ENCODE measurements around the gene EFEMP1.

GRCh38 chr2:55839182-55839819 lies 84.3 kb downstream of the EFEMP1 start:
- no peak for TF ChIP-seq ZNF274 (IDR thresholded peaks at IDR 0.05; ENCODE audit: insufficient read depth, insufficient read length)
- TF ChIP-seq MXI1 (IDR thresholded peaks at IDR 0.05; ENCODE audit: low read depth, low read length) = no peak
- no peak for TF ChIP-seq CEBPB (IDR thresholded peaks at IDR 0.05; ENCODE audit: borderline replicate concordance in 1 of 2, low read depth in 2 of 2, low read length in 2 of 2)
- no peak for TF ChIP-seq PRDM15 (CRISPR knock-in tag; IDR thresholded peaks at IDR 0.05)
- TF ChIP-seq POLR2AphosphoS5 (IDR thresholded peaks at IDR 0.05; ENCODE audit: low read length) = no peak
- TF ChIP-seq ELK1 (IDR thresholded peaks at IDR 0.05; ENCODE audit: low read depth, low read length) = no peak
- TF ChIP-seq CTCF (IDR thresholded peaks at IDR 0.05 in 2 of 3, conservative IDR thresholded peaks at IDR 0.05 in 1 of 3; ENCODE audit: control insufficient read depth in 2 of 3, extremely low read depth in 1 of 3, insufficient read depth in 1 of 3, low read depth in 3 of 3, low read length in 3 of 3) = no peak
- no peak for TF ChIP-seq POLR2A (IDR thresholded peaks at IDR 0.05; ENCODE audit: low read depth, low read length)
- TF ChIP-seq CBFB (IDR thresholded peaks at IDR 0.05; ENCODE audit: low read depth) = no peak
- TF ChIP-seq REST (IDR thresholded peaks at IDR 0.05; ENCODE audit: low read depth, low read length) = no peak
- TF ChIP-seq USF2 (IDR thresholded peaks at IDR 0.05; ENCODE audit: borderline replicate concordance, low read depth, low read length) = no peak
- TF ChIP-seq ZNF207 (IDR thresholded peaks at IDR 0.05; ENCODE audit: borderline replicate concordance) = no peak
